CD4-positive, alpha-beta T cell treated with Interleukin-2 at 100 ng/mL for 4 hours (primary cell): ENCODE data around the gene TRMT13.

Experiments
- DNase-seq: peaks from one replicate; pipeline ENCODE4 v3.0.0-alpha.2; 2020; ENCODE audit warnings: low spot score

Gene TRMT13

GRCh38 chr1:100132566-100133477 is at the start of gene TRMT13, which contains the start of gene SASS6:
Gene TRMT13 (plus strand): TSS chr1:100133163. CDS start chr1:100133169, 6 bp downstream.
Gene SASS6 (minus strand): TSS chr1:100132930. CDS start chr1:100132814, 116 bp downstream.
- peak; percentile 97 for DNase-seq

- DNase-seq: no peak
These were observed 45.6 kb upstream of the TRMT13 start for GRCh38 chr1:100087396-100087795.

- no peak for DNase-seq
These were observed 43.9 kb upstream of the TRMT13 start for GRCh38 chr1:100089082-100089481.

- DNase-seq: no peak
These were observed 42.5 kb upstream of the TRMT13 start for GRCh38 chr1:100090471-100090870.

GRCh38 chr1:100100202-100100601 is 32.8 kb upstream of the TRMT13 start:
- no peak for DNase-seq

- DNase-seq: no peak
These were observed 31.4 kb upstream of the TRMT13 start for GRCh38 chr1:100101564-100101963.

- DNase-seq: no peak
These were observed 25.3 kb upstream of the TRMT13 start for GRCh38 chr1:100107696-100108095.

- no peak for DNase-seq
These were observed 23.4 kb upstream of the TRMT13 start for GRCh38 chr1:100109554-100110066.

- DNase-seq: no peak
These were observed 17.4 kb upstream of the TRMT13 start for GRCh38 chr1:100115524-100115923.

- no peak for DNase-seq
These were observed 10.8 kb upstream of the TRMT13 start for GRCh38 chr1:100122177-100122576.

- DNase-seq: no peak
These were observed 5.7 kb upstream of the TRMT13 start for GRCh38 chr1:100127226-100127625.

GRCh38 chr1:100130552-100131077 is 2.3 kb upstream of the TRMT13 start:
- DNase-seq: no peak

- no peak for DNase-seq
These were observed 1.3 kb upstream of the TRMT13 start for GRCh38 chr1:100131623-100132022.

- DNase-seq: no peak
These were observed 1.9 kb downstream of the TRMT13 start for GRCh38 chr1:100134872-100135271.

- DNase-seq: no peak
These were observed 4.6 kb downstream of the TRMT13 start for GRCh38 chr1:100137602-100138001.

- no peak for DNase-seq
These were observed 8.2 kb downstream of the TRMT13 start for GRCh38 chr1:100141192-100141591.

GRCh38 chr1:100142343-100142742 is 9.4 kb downstream of the TRMT13 start:
- no peak for DNase-seq

- DNase-seq: no peak
These were observed 12.2 kb downstream of the TRMT13 start for GRCh38 chr1:100145116-100145515.

GRCh38 chr1:100146958-100147357 is 14.0 kb downstream of the TRMT13 start:
- no peak for DNase-seq

- DNase-seq: no peak
These were observed 14.9 kb downstream of the TRMT13 start for GRCh38 chr1:100147875-100148274.

GRCh38 chr1:100151679-100152078 is 18.7 kb downstream of the TRMT13 start:
- DNase-seq: no peak

GRCh38 chr1:100152271-100152670 is 19.3 kb downstream of the TRMT13 start:
- DNase-seq: no peak

GRCh38 chr1:100162881-100163280 is 29.9 kb downstream of the TRMT13 start:
- no peak for DNase-seq
